HepG2 (cell line): Measurements from ENCODE around the gene RHBDL1. TPM values are rescaled to one million over a fixed set of nuclear protein-coding genes. Genes with fewer than 3 reads are reported as not detected.

Source experiments
- ATF7-NPFF ChIP-seq: sonication (generic); formaldehyde crosslinking; IDR thresholded peaks from 2 replicates; pipeline ENCODE4 v1.8.1; 2023; ENCODE audit warnings: mild to moderate bottlenecking, low read depth, missing genetic modification reagents, moderate library complexity
- FOXA3 ChIP-seq: IDR thresholded peaks from 2 replicates; pipeline ENCODE4 v1.6.1; 2016; ENCODE audit warnings: missing genetic modification reagents, missing compliant biosample characterization
- FOXP4 ChIP-seq: sonication (generic); formaldehyde crosslinking; IDR thresholded peaks from 2 replicates; pipeline ENCODE4 v1.4.0; 2020; ENCODE audit warnings: missing genetic modification reagents
- KLF6 ChIP-seq: IDR thresholded peaks from 2 replicates; pipeline ENCODE4 v1.8.0; 2016; ENCODE audit warnings: missing biosample characterization, missing genetic modification reagents
- NFYB ChIP-seq: sonication (generic); formaldehyde crosslinking; IDR thresholded peaks from 2 replicates; pipeline ENCODE4 v1.4.0; 2020; ENCODE audit warnings: missing genetic modification reagents
- RELA ChIP-seq: sonication (generic); formaldehyde crosslinking; IDR thresholded peaks from 2 replicates; pipeline ENCODE4 v1.4.0; 2020; ENCODE audit warnings: missing genetic modification reagents
- SALL1 ChIP-seq: sonication (generic); formaldehyde crosslinking; IDR thresholded peaks from 2 replicates; pipeline ENCODE4 v1.8.0; 2022; ENCODE audit warnings: mild to moderate bottlenecking, missing genetic modification reagents
- SALL2 ChIP-seq: sonication (generic); formaldehyde crosslinking; IDR thresholded peaks from 2 replicates; pipeline ENCODE4 v1.8.1; 2023; ENCODE audit warnings: mild to moderate bottlenecking, missing genetic modification reagents, inconsistent platforms
- SMAD9 ChIP-seq: sonication (generic); formaldehyde crosslinking; IDR thresholded peaks from 2 replicates; pipeline ENCODE4 v1.5.1; 2020; ENCODE audit warnings: mild to moderate bottlenecking, missing genetic modification reagents
- TAF15 ChIP-seq: fragments of 200-400 bp; formaldehyde crosslinking; IDR thresholded peaks from one replicate; pipeline ENCODE4 v1.6.1; 2018; ENCODE audit warnings: mild to moderate bottlenecking, low read depth, low read length; ENCODE audit not compliant: poor library complexity, severe bottlenecking
- TARDBP ChIP-seq: sonication (generic); formaldehyde crosslinking; IDR thresholded peaks from 2 replicates; pipeline ENCODE4 v1.8.0; 2022; ENCODE audit warnings: mild to moderate bottlenecking, missing genetic modification reagents
- TBX2 ChIP-seq: sonication (generic); formaldehyde crosslinking; IDR thresholded peaks from 2 replicates; pipeline ENCODE4 v1.5.0; 2020; ENCODE audit warnings: missing genetic modification reagents, mild to moderate bottlenecking, borderline replicate concordance
- ZBTB14 ChIP-seq: sonication (generic); formaldehyde crosslinking; IDR thresholded peaks from 2 replicates; pipeline ENCODE4 v1.4.0; 2020; ENCODE audit warnings: missing genetic modification reagents
- ZFY ChIP-seq: sonication (generic); formaldehyde crosslinking; IDR thresholded peaks from 2 replicates; pipeline ENCODE4 v1.4.0; 2020; ENCODE audit warnings: missing genetic modification reagents
- ZNF430 ChIP-seq: sonication (generic); formaldehyde crosslinking; IDR thresholded peaks from 2 replicates; pipeline ENCODE4 v1.9.0; 2021; ENCODE audit warnings: mild to moderate bottlenecking, missing genetic modification reagents
- ZNF431 ChIP-seq: sonication (generic); formaldehyde crosslinking; IDR thresholded peaks from 2 replicates; pipeline ENCODE4 v1.9.0; 2022; ENCODE audit warnings: missing genetic modification reagents, low read depth, mild to moderate bottlenecking, borderline replicate concordance
- ZNF691 ChIP-seq: sonication (generic); formaldehyde crosslinking; IDR thresholded peaks from 2 replicates; pipeline ENCODE4 v1.4.0; 2020; ENCODE audit warnings: missing genetic modification reagents, low read depth, mild to moderate bottlenecking, borderline replicate concordance
- polyA plus RNA-seq, 8 experiments: library from polyadenylated mRNA; depleted of rRNA in 3 of 8; stranded (reverse) in 7 of 8; unstranded in 1 of 8; fragments of >200 nt; fragmentation: Illumina TruSeq in 4 of 8; extraction: Trizol in 4 of 8; gene quantifications; 2 replicates each; pipeline versions ENCODE4 v1.2.1 to v1.2.3, GENCODE V29; 2011 to 2016; ENCODE audit warnings: low read depth in 4 of 8, missing spikeins in 1 of 8, mixed read lengths in 1 of 8; ENCODE audit not compliant: insufficient read depth in 1 of 8
- total RNA-seq, 5 experiments: library from RNA; depleted of rRNA; stranded (reverse); fragments of >200 nt; fragmentation: Illumina TruSeq; extraction: Trizol; gene quantifications; 2 replicates each; pipeline ENCODE4 v1.2.3, GENCODE V29; 2016; ENCODE audit warnings: low read depth in 1 of 5
- TF ChIP-seq, protein P1 (sequence below): sonication (generic); formaldehyde crosslinking; IDR thresholded peaks from 2 replicates; pipeline ENCODE4 v1.8.0; 2023; ENCODE audit warnings: mild to moderate bottlenecking, missing genetic modification reagents
- TF ChIP-seq, protein P2 (sequence below), 2 experiments: IDR thresholded peaks; 2 replicates each; pipeline ENCODE4 v1.6.1; 2011 to 2012; ENCODE audit warnings: low read length in 2 of 2, borderline replicate concordance in 1 of 2, low read depth in 1 of 2, mild to moderate bottlenecking in 1 of 2, moderate library complexity in 1 of 2

Gene RHBDL1
- total and polyA plus RNA-seq, 2 of the 13 experiments (the other 11 are each of a cell fraction or from before 2014, with no cell fraction given), result 1.8 to 3.8 TPM

GRCh38 chr16:720990-721764 lies 45.7 kb downstream of the RHBDL1 start, which contains the start of gene ANTKMT (continued):
- TF ChIP-seq TBX2 (CRISPR knock-in tag) (peak; percentile 75; the same call in 1 of the 2 replicates), RELA (0 out of 2 replicates have a peak, but pooled peaks have one; percentile 54), KLF6 (CRISPR knock-in tag) (no peak), TARDBP (CRISPR knock-in tag) (no peak; the same call in 1 of the 2 replicates), ZNF430 (peak; percentile 85), FOXA3 (CRISPR knock-in tag) (peak; percentile 5; the same call in 1 of the 2 replicates), SALL1 (CRISPR knock-in tag) (peak; percentile 68), TAF15 (no peak), SALL2 (CRISPR knock-in tag) (peak; percentile 78; the same call in 1 of the 2 replicates), ZFY (peak; percentile 99), FOXP4 (peak; percentile 19; the same call in 1 of the 2 replicates), ZBTB14 (0 out of 2 replicates have a peak, but pooled peaks have one; percentile 8), ATF7-NPFF (CRISPR knock-in tag) (peak; percentile 65; the same call in 1 of the 2 replicates), NFYB (CRISPR knock-in tag) (no peak), SMAD9 (CRISPR knock-in tag) (0 out of 2 replicates have a peak, but pooled peaks have one; percentile 29), ZNF431 (peak; percentile 75; the same call in 1 of the 2 replicates), ZNF691 (CRISPR knock-in tag) (peak; percentile 73)
- TF ChIP-seq, protein P1, sequence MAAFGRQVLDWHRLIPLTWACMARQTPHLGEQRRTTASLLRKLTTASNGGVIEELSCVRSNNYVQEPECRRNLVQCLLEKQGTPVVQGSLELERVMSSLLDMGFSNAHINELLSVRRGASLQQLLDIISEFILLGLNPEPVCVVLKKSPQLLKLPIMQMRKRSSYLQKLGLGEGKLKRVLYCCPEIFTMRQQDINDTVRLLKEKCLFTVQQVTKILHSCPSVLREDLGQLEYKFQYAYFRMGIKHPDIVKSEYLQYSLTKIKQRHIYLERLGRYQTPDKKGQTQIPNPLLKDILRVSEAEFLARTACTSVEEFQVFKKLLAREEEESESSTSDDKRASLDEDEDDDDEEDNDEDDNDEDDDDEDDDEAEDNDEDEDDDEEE (CRISPR knock-in tag), result peak; percentile 96
- TF ChIP-seq, protein P2, sequence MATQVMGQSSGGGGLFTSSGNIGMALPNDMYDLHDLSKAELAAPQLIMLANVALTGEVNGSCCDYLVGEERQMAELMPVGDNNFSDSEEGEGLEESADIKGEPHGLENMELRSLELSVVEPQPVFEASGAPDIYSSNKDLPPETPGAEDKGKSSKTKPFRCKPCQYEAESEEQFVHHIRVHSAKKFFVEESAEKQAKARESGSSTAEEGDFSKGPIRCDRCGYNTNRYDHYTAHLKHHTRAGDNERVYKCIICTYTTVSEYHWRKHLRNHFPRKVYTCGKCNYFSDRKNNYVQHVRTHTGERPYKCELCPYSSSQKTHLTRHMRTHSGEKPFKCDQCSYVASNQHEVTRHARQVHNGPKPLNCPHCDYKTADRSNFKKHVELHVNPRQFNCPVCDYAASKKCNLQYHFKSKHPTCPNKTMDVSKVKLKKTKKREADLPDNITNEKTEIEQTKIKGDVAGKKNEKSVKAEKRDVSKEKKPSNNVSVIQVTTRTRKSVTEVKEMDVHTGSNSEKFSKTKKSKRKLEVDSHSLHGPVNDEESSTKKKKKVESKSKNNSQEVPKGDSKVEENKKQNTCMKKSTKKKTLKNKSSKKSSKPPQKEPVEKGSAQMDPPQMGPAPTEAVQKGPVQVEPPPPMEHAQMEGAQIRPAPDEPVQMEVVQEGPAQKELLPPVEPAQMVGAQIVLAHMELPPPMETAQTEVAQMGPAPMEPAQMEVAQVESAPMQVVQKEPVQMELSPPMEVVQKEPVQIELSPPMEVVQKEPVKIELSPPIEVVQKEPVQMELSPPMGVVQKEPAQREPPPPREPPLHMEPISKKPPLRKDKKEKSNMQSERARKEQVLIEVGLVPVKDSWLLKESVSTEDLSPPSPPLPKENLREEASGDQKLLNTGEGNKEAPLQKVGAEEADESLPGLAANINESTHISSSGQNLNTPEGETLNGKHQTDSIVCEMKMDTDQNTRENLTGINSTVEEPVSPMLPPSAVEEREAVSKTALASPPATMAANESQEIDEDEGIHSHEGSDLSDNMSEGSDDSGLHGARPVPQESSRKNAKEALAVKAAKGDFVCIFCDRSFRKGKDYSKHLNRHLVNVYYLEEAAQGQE (IDR thresholded peaks at IDR 0.05; ENCODE audit: borderline replicate concordance in 1 of 2, low read depth in 1 of 2, low read length in 2 of 2), result peak in 1 of 2 experiments; percentile 22; a peak in 1 of 4 replicates
